ENCODE measurements around the gene REX1BD. TPM values are rescaled to one million over a fixed set of nuclear protein-coding genes. Genes with fewer than 3 reads are reported as not detected.

The REX1BD gene
- total and polyA plus RNA-seq, 3 experiments from 2014 or later = 107 to 169 (median 110) TPM

DNA sequence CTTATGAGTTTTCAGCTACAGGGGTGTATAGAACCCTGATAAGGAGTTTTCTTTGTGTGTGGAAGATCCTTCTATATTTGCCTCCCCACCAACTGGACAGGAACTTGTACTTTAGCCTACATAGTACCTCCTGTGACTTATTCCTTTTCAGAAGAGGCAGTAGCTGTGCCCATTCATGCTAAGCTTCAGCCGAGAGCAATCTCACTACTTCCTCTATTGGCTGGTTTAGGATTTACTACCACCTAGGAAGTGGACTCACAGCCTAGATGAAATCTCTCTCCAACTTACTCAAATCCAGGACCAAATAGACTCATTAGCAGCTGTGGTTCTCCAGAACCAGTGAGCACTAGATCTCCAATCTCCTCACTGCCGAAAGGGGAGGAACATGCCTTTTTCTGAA lies 2.3 kb upstream of the REX1BD start:
- POLR2A ChIA-PET = no interaction called here

DNA sequence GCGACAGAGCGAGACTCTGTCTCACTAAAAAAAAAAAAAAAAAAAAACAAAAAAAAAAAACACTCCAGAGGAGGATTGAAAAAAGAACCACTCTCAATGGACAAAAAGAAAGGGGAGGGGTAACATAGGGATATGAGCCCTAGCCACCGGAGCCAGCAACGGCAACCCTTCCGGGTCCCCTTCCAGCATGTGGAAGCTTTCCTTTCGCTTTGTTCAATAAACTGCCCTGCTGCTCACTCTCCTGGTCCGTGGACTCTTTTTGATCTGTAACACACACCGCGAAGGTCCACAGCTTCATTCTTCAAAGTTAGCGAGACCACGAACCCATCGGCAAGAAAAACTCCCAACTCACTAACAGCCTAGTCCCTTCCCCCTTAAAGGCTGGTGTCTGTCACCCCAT lies 1.0 kb upstream of the REX1BD start:
- no peaks in the 10 kb centered on the region for H3K27me3 ChIP-seq (ENCODE audit: insufficient read depth, low read length, poor library complexity, severe bottlenecking)
- peaks cover 26 to 41% (median 33%) of the 10 kb centered on the region in 3 donors for H3K4me1 Mint-ChIP-seq
- ChIA-PET POLR2A (interaction anchor here (2.9 kb wide), 1 partner anchor 16 kb away, joined by 39 read pairs; the partner anchor contains the start of gene UBA52), CTCF (interaction anchor here (0.9 to 3.7 kb wide), 17 partner anchors 9 to 260 kb away, joined by 3 to 41 read pairs (median 7); partner anchors contain the start of genes ELL, KXD1 and UBA52)
- H3K36me3 Mint-ChIP-seq = peaks cover 0 to 20% (median 0%) of the 10 kb centered on the region in 3 donors
- no peaks in the 10 kb centered on the region for H3K9me3 ChIP-seq (ENCODE audit: low read length)
- no peak for DNase-seq
- no peaks in the 10 kb centered on the region for H3K9me3 Mint-ChIP-seq
- H3K27ac Mint-ChIP-seq = peak overlapping the region in 7 of 8 donors; percentile 29 to 96 (median 91)
- peak overlapping the region in 5 of 7 donors; percentile 35 to 97 (median 88) for H3K4me3 Mint-ChIP-seq
- H3K4me1 ChIP-seq (ENCODE audit: insufficient read depth, low read length) = peaks cover 30% of the 10 kb centered on the region
- peaks cover 0 to 3% of the 10 kb centered on the region in 2 donors for H3K27me3 Mint-ChIP-seq
- peak overlapping the region; percentile 87 for H3K27ac ChIP-seq (ENCODE audit: low read depth, low read length)
- peak overlapping the region; percentile 83 for H3K4me3 ChIP-seq (ENCODE audit: low read length)
- peaks cover 6% of the 10 kb centered on the region for H3K36me3 ChIP-seq (ENCODE audit: insufficient read depth, low read length)

More for the DNA sequence above, 2.3 kb upstream of the REX1BD start:
- Mint-ChIP-seq H3K4me1 (peaks cover 26 to 38% (median 33%) of the 10 kb centered on the region in 3 donors), H3K36me3 (peaks cover 0 to 12% (median 0%) of the 10 kb centered on the region in 3 donors), H3K27ac (peak overlapping the region in 3 of 8 donors; percentile 11 to 78 (median 17)), H3K27me3 (peaks cover 0 to 2% of the 10 kb centered on the region in 2 donors), H3K9me3 (no peaks in the 10 kb centered on the region), H3K4me3 (peak overlapping the region in 2 of 7 donors; percentile 36 to 61)
- CTCF ChIA-PET = interaction anchor here (1.0 to 3.7 kb wide), 5 partner anchors 8 to 117 kb away, joined by 3 to 41 read pairs (median 3); partner anchors contain the start of gene UBA52
- no peaks in the 10 kb centered on the region for H3K9me3 ChIP-seq (ENCODE audit: low read length)
- H3K36me3 ChIP-seq (ENCODE audit: insufficient read depth, low read length) = peaks cover 6% of the 10 kb centered on the region
- no peak for DNase-seq
- H3K27me3 ChIP-seq (ENCODE audit: insufficient read depth, low read length, poor library complexity, severe bottlenecking) = no peaks in the 10 kb centered on the region
- H3K27ac ChIP-seq (ENCODE audit: low read depth, low read length) = no peak overlapping the region
- H3K4me1 ChIP-seq (ENCODE audit: insufficient read depth, low read length) = peaks cover 30% of the 10 kb centered on the region
- no peak overlapping the region for H3K4me3 ChIP-seq (ENCODE audit: low read length)

DNA sequence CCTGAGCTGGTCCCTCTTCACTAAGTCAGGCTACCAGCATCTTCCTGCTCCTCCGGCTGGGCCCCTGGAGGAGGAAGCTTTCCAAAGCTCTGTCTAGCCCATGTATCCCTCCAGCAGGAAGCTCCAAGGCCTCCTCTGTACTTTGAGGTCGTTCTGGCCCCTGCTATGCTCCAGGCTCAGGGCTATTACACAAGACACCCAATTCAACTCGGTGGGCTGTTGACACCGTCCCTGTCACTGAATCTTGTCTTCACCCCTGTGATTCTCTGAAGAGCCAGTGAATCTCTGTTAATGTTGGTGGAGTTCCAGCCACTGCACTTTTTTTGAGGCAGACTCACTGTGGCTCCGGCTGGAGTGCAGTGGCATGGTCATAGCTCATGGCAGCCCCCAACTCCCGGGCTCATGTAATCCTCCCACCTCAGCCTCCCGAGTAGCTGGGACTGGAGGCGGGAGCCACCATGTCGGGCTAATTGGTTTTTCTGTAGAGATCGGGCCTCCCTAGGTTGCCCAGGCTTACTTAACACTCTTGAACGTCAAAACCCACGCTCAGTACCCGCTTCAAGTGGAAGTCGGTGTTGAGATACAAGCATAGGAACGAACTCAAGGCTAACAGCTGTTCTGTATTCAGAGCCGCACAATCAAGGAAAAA lies 512 bp upstream of the REX1BD start:
- no peak for DNase-seq
- Mint-ChIP-seq H3K4me1 (peaks cover 26 to 41% (median 33%) of the 10 kb centered on the region in 3 donors), H3K27me3 (peaks cover 0 to 3% of the 10 kb centered on the region in 2 donors), H3K9me3 (no peaks in the 10 kb centered on the region), H3K4me3 (peak overlapping the region; percentile 88 to 97 (median 91)), H3K36me3 (peaks cover 0 to 21% (median 0%) of the 10 kb centered on the region in 3 donors), H3K27ac (peak overlapping the region; percentile 87 to 96 (median 92))
- peaks cover 6% of the 10 kb centered on the region for H3K36me3 ChIP-seq (ENCODE audit: insufficient read depth, low read length)
- CTCF ChIA-PET = interaction anchor here (0.6 to 3.7 kb wide), 28 partner anchors 10 to 309 kb away, joined by 3 to 41 read pairs (median 5); partner anchors contain the start of genes ELL, FKBP8, KXD1 and UBA52
- H3K9me3 ChIP-seq (ENCODE audit: low read length) = no peaks in the 10 kb centered on the region
- peaks cover 30% of the 10 kb centered on the region for H3K4me1 ChIP-seq (ENCODE audit: insufficient read depth, low read length)
- peak overlapping the region; percentile 87 for H3K27ac ChIP-seq (ENCODE audit: low read depth, low read length)
- no peaks in the 10 kb centered on the region for H3K27me3 ChIP-seq (ENCODE audit: insufficient read depth, low read length, poor library complexity, severe bottlenecking)
- H3K4me3 ChIP-seq (ENCODE audit: low read length) = peak overlapping the region; percentile 83
- POLR2A ChIA-PET = interaction anchor here (1.6 to 2.9 kb wide), 8 partner anchors 16 to 331 kb away, joined by 5 to 39 read pairs (median 10); partner anchors contain the start of genes COPE, DDX49, ELL and FKBP8

DNA sequence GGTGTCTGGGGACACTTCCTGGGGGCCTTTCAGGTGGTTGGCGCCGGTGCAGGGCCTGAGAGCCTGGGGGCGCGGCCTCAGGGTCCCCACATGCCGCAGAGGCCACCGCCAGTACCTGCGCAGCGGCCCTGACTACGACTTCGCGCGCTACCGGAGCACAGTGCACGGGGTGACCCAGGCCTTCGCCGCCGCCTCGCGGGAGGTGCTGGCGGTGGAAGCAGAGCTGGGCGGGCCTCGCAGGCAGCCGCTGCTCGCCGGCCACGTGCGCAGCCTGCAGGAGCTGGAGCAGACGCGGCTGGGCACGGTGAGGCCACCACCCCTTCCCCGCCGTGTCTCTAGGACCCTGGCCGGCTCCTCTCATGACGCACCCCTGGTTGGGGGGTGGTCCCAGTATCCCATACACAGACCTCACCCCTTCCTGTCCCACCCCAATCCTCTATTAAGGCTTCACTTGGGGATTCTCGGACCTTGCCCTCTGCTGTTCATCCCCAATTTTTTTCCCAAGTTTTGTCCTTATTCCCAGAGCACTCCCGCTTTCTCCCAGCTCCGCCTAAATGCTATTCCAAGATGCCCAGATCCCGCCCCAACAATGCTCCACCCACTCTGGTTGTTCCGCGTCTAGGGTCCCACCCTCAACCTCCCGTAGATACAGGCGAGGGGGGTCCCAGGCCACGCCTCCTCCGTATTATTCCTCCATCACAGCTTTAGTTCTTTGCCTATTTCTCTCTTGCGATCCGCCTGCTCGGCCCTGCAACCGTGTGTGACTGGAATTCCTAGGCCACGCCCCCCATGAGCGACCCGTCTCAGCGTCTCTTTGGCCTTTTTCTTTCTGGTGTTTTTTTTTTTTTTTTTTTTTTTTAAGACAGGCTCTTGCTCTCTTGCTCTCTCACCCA lies 1.0 kb downstream of the REX1BD start:
- Mint-ChIP-seq H3K9me3 (no peaks in the 10 kb centered on the region), H3K4me3 (peak overlapping the region; percentile 84 to 97 (median 89)), H3K4me1 (peaks cover 30 to 48% (median 39%) of the 10 kb centered on the region in 3 donors), H3K27me3 (peaks cover 0 to 3% of the 10 kb centered on the region in 2 donors), H3K36me3 (peaks cover 0 to 21% (median 0%) of the 10 kb centered on the region in 3 donors), H3K27ac (peak overlapping the region; percentile 89 to 96 (median 92))
- CTCF ChIA-PET = interaction anchor here (0.7 to 3.7 kb wide), 35 partner anchors 8 to 310 kb away, joined by 3 to 41 read pairs (median 5); partner anchors contain the start of genes ELL, FKBP8, KXD1 and UBA52
- Histone ChIP-seq H3K27me3 (ENCODE audit: insufficient read depth, low read length, poor library complexity, severe bottlenecking) (no peaks in the 10 kb centered on the region), H3K27ac (ENCODE audit: low read depth, low read length) (peak overlapping the region; percentile 87), H3K4me1 (ENCODE audit: insufficient read depth, low read length) (peaks cover 32% of the 10 kb centered on the region), H3K36me3 (ENCODE audit: insufficient read depth, low read length) (peaks cover 6% of the 10 kb centered on the region), H3K4me3 (ENCODE audit: low read length) (peak overlapping the region; percentile 83), H3K9me3 (ENCODE audit: low read length) (no peaks in the 10 kb centered on the region)
- peak in 2 of 5 donors; percentile 49 to 65 for DNase-seq
- POLR2A ChIA-PET = interaction anchor here (0.5 to 2.9 kb wide), 17 partner anchors 15 to 330 kb away, joined by 3 to 39 read pairs (median 5); partner anchors contain the start of genes COPE, DDX49, ELL and FKBP8

- POLR2A ChIA-PET = interaction anchor here (0.7 to 2.9 kb wide), 4 partner anchors 19 to 74 kb away, joined by 3 to 39 read pairs (median 10); partner anchors contain the start of genes KXD1 and UBA52
- H3K36me3 ChIP-seq (ENCODE audit: insufficient read depth, low read length) = peaks cover 6% of the 10 kb centered on the region
- H3K9me3 ChIP-seq (ENCODE audit: low read length) = no peaks in the 10 kb centered on the region
- peak overlapping the region; percentile 87 for H3K27ac ChIP-seq (ENCODE audit: low read depth, low read length)
- H3K4me3 ChIP-seq (ENCODE audit: low read length) = peak overlapping the region; percentile 83
- peak in 1 of 5 donors; percentile 47 for DNase-seq
- CTCF ChIA-PET = interaction anchor here (0.8 to 3.7 kb wide), 3 partner anchors 18 to 256 kb away, joined by 3 to 41 read pairs (median 41); partner anchors contain the start of genes ELL and UBA52
- peaks cover 36% of the 10 kb centered on the region for H3K4me1 ChIP-seq (ENCODE audit: insufficient read depth, low read length)
- Mint-ChIP-seq H3K36me3 (peaks cover 0 to 21% (median 0%) of the 10 kb centered on the region in 3 donors), H3K9me3 (no peaks in the 10 kb centered on the region), H3K4me1 (peaks cover 32 to 52% (median 42%) of the 10 kb centered on the region in 3 donors), H3K27me3 (peaks cover 0 to 3% of the 10 kb centered on the region in 2 donors), H3K4me3 (peak overlapping the region; percentile 27 to 97 (median 88)), H3K27ac (peak overlapping the region in 7 of 8 donors; percentile 9 to 93 (median 91))
- H3K27me3 ChIP-seq (ENCODE audit: insufficient read depth, low read length, poor library complexity, severe bottlenecking) = no peaks in the 10 kb centered on the region
Observed at GRCh38 chr19:18590273-18591272, 2.0 kb downstream of the REX1BD start.

DNA sequence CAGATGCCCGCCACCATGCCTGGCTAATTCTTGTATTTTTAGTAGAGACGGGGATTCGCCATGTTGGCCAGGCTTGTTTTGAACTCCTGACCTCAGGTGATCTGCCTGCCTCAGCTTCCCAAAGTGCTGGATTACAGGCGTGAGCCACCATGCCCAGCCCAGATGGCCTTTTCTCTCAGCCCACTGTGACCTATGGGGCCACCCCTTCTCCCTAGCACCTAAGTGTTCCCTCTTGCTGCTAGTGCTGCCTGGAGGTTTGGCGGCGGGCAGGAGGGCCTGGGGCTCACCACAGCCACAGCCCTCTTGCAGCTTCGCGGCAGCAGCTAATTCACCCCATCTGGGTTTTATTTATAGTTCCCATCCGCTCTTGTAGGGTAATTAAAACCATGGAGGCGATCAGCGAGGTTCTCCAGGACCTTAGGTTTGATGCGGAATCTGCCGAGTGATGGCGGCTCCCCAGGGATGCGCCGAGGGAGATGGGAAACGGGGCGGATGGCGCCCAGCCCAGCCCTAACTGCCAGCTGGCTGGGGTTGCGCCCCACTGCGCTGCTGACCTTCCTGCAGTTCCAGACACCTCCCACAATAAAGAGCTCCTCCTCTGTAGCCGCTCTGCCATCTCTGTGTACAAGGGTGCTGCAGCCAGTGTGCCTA lies 3.3 kb downstream of the REX1BD start:
- ChIA-PET CTCF (interaction anchor here (0.8 to 4.3 kb wide), 3 partner anchors 15 to 256 kb away, joined by 3 to 25 read pairs (median 3); no protein-coding TSS in a partner anchor), POLR2A (interaction anchor here (0.9 kb wide), 1 partner anchor 48 kb away, joined by 3 read pairs; no protein-coding TSS in a partner anchor)
- Mint-ChIP-seq H3K27me3 (peaks cover 0 to 3% of the 10 kb centered on the region in 2 donors), H3K4me1 (peaks cover 33 to 46% (median 38%) of the 10 kb centered on the region in 3 donors), H3K4me3 (peak overlapping the region in 4 of 7 donors; percentile 15 to 67 (median 42)), H3K36me3 (peaks cover 0 to 21% (median 0%) of the 10 kb centered on the region in 3 donors), H3K27ac (peak overlapping the region in 4 of 8 donors; percentile 45 to 86 (median 70)), H3K9me3 (no peaks in the 10 kb centered on the region)
- peak in 1 of 5 donors; percentile 41 for DNase-seq
- H3K9me3 ChIP-seq (ENCODE audit: low read length) = no peaks in the 10 kb centered on the region
- H3K4me3 ChIP-seq (ENCODE audit: low read length) = no peak overlapping the region
- H3K36me3 ChIP-seq (ENCODE audit: insufficient read depth, low read length) = peaks cover 6% of the 10 kb centered on the region
- peaks cover 36% of the 10 kb centered on the region for H3K4me1 ChIP-seq (ENCODE audit: insufficient read depth, low read length)
- peaks cover 1% of the 10 kb centered on the region for H3K27me3 ChIP-seq (ENCODE audit: insufficient read depth, low read length, poor library complexity, severe bottlenecking)
- no peak overlapping the region for H3K27ac ChIP-seq (ENCODE audit: low read depth, low read length)

Measured in CD8-positive, alpha-beta memory T cell (primary cell).